Neural progenitor cell (in vitro differentiated cells): Measurements from ENCODE around the gene TIAM2. TPM values are rescaled to one million over a fixed set of nuclear protein-coding genes. Genes with fewer than 3 reads are reported as not detected.
A peak's percentile ranks its signal among the peaks of the same experiment; 100 is the strongest.

Source experiments
- DNase-seq: peaks from one replicate; pipeline ENCODE4 v3.0.0-alpha.2; 2016; ENCODE audit warnings: low spot score
- H2AFZ ChIP-seq: fragments of 200-600 bp; sonication (generic); replicated peaks from 2 replicates; pipeline ENCODE4 v1.6.1; 2016; ENCODE audit warnings: antibody characterized with exemption
- H3F3A ChIP-seq: fragments of 200-600 bp; sonication (generic); 2 replicates; pipeline ENCODE4 v1.6.1; 2016; ENCODE audit warnings: antibody characterized with exemption, low read depth
- H3K27ac ChIP-seq: fragments of 200-600 bp; sonication (generic); 2 replicates; pipeline ENCODE4 v1.5.1; 2016; ENCODE audit warnings: mild to moderate bottlenecking
- H3K27me3 ChIP-seq: fragments of 200-600 bp; sonication (generic); 2 replicates; pipeline ENCODE4 v1.6.1; 2016; ENCODE audit warnings: mild to moderate bottlenecking, moderate library complexity
- H3K36me3 ChIP-seq: fragments of 200-600 bp; sonication (generic); 2 replicates; pipeline ENCODE4 v1.5.1; 2016
- H3K4me1 ChIP-seq: fragments of 200-600 bp; sonication (generic); 2 replicates; pipeline ENCODE4 v1.6.1; 2016; ENCODE audit warnings: mixed run types
- H3K4me2 ChIP-seq: fragments of 200-600 bp; sonication (generic); 2 replicates; pipeline ENCODE4 v1.6.1; 2016
- H3K4me3 ChIP-seq: fragments of 200-600 bp; sonication (generic); 2 replicates; pipeline ENCODE4 v1.5.1; 2016
- H3K79me2 ChIP-seq: fragments of 200-600 bp; sonication (generic); 2 replicates; pipeline ENCODE4 v1.6.1; 2016; ENCODE audit warnings: low read depth
- H3K9ac ChIP-seq: fragments of 200-600 bp; sonication (generic); 2 replicates; pipeline ENCODE4 v1.6.1; 2016
- H3K9me3 ChIP-seq: fragments of 200-600 bp; sonication (generic); 2 replicates; pipeline ENCODE4 v1.5.1; 2016; ENCODE audit warnings: low read depth
- H4K20me1 ChIP-seq: fragments of 200-600 bp; sonication (generic); 2 replicates; pipeline ENCODE4 v1.6.1; 2016; ENCODE audit warnings: low read depth
- H3K27ac Mint-ChIP-seq: 3 replicates; pipeline ENCODE4 v1.8.0; 2021; ENCODE audit warnings: mixed read lengths
- H3K27me3 Mint-ChIP-seq: 2 replicates; pipeline ENCODE4 v1.8.0; 2022; ENCODE audit warnings: low read depth, mild to moderate bottlenecking, inconsistent platforms, moderate library complexity, mixed read lengths; ENCODE audit not compliant: insufficient read depth
- H3K36me3 Mint-ChIP-seq: 3 replicates; pipeline ENCODE4 v1.8.0; 2021; ENCODE audit warnings: mixed read lengths
- H3K4me1 Mint-ChIP-seq: 3 replicates; pipeline ENCODE4 v1.8.0; 2021; ENCODE audit warnings: mixed read lengths
- H3K4me3 Mint-ChIP-seq: 3 replicates; pipeline ENCODE4 v1.8.0; 2021; ENCODE audit warnings: mild to moderate bottlenecking, moderate library complexity, mixed read lengths
- H3K9me3 Mint-ChIP-seq: 3 replicates; pipeline ENCODE4 v1.8.0; 2020; ENCODE audit warnings: mixed read lengths
- EZH2 ChIP-seq: fragments of 200-600 bp; sonication (generic); IDR thresholded peaks from 2 replicates; pipeline ENCODE4 v1.6.1; 2017; ENCODE audit warnings: antibody characterized with exemption, mild to moderate bottlenecking, moderate library complexity
- EZH2phosphoT487 ChIP-seq: fragments of 200-600 bp; sonication (generic); IDR thresholded peaks from 2 replicates; pipeline ENCODE4 v1.6.1; 2017; ENCODE audit warnings: antibody characterized with exemption
- total RNA-seq: library from RNA; depleted of rRNA; stranded (reverse); fragments of >200 nt; gene quantifications from 2 replicates; pipeline ENCODE4 v1.2.3, GENCODE V29; 2015; ENCODE audit warnings: low replicate concordance
- TF ChIP-seq, protein P1 (sequence below): fragments of 200-600 bp; sonication (generic); IDR thresholded peaks from 2 replicates; pipeline ENCODE4 v1.5.1; 2017; ENCODE audit warnings: antibody characterized with exemption, mild to moderate bottlenecking

TIAM2 gene
- total RNA-seq, 1 donor from 2014 or later = 22.8 TPM

DNA sequence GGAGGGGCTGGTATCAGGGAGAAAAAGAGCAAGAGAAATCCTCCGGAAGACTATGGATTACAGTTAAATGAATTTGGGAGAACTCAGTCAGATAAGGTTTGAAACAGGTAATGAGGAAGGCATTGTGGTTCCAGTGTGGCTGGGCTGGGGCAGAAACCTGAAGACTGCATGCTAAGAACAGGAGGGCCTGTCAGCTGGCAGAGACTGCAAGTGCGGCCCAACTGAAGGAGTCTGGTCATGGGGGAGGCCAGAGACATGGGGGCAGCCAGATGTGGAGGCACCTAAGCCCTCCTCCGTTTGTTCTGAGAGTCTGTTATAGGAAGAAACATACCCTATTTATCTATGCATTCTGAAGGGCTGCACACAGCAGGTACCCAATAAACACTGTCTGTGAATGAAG lies 302.6 kb downstream of the TIAM2 start:
- H3K27me3 ChIP-seq = no peaks in the 10 kb centered on the region
- H3K36me3 Mint-ChIP-seq = peaks cover 22% of the 10 kb centered on the region
- H3K27ac ChIP-seq = peak overlapping the region; percentile 11
- H3K4me1 ChIP-seq = peaks cover 30% of the 10 kb centered on the region
- H3K4me3 Mint-ChIP-seq = no peak overlapping the region
- peaks cover 23% of the 10 kb centered on the region for H3K79me2 ChIP-seq
- peaks cover 14% of the 10 kb centered on the region for H3K36me3 ChIP-seq
- peak; percentile 41 for DNase-seq
- H3K27me3 Mint-ChIP-seq = peaks cover 2% of the 10 kb centered on the region
- peak overlapping the region; percentile 19 for H3K4me2 ChIP-seq
- no peak overlapping the region for H2AFZ ChIP-seq
- no peaks in the 10 kb centered on the region for H4K20me1 ChIP-seq
- peaks cover 10% of the 10 kb centered on the region for H3K4me1 Mint-ChIP-seq
- no peak overlapping the region for H3K9ac ChIP-seq
- no peak overlapping the region for H3K27ac Mint-ChIP-seq
- no peaks in the 10 kb centered on the region for H3K9me3 ChIP-seq
- no peaks in the 10 kb centered on the region for H3K9me3 Mint-ChIP-seq
- TF ChIP-seq EZH2phosphoT487 = no peak
- no peak for TF ChIP-seq EZH2
- TF ChIP-seq, protein P1, sequence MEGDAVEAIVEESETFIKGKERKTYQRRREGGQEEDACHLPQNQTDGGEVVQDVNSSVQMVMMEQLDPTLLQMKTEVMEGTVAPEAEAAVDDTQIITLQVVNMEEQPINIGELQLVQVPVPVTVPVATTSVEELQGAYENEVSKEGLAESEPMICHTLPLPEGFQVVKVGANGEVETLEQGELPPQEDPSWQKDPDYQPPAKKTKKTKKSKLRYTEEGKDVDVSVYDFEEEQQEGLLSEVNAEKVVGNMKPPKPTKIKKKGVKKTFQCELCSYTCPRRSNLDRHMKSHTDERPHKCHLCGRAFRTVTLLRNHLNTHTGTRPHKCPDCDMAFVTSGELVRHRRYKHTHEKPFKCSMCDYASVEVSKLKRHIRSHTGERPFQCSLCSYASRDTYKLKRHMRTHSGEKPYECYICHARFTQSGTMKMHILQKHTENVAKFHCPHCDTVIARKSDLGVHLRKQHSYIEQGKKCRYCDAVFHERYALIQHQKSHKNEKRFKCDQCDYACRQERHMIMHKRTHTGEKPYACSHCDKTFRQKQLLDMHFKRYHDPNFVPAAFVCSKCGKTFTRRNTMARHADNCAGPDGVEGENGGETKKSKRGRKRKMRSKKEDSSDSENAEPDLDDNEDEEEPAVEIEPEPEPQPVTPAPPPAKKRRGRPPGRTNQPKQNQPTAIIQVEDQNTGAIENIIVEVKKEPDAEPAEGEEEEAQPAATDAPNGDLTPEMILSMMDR = no peak
- no peaks in the 10 kb centered on the region for H3F3A ChIP-seq
- H3K4me3 ChIP-seq = no peak overlapping the region

DNA sequence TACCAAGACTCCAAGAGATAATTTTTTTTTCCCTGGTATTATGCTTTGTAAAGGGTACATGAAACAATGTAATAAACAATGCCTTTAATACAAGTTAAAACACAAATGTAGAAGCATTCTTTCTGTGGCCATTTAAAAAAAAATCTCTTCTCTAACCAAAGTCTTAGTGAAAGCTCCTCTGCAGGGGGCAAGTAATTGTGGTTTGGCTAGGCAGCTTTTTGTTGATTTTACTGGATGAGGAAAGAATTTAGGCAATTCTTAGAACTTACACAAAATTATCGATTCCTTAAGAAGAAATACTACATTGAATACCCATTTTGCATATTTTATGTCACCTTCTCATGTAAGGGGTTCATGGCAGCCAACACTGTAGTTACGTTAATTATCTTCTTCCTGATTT lies 306.8 kb downstream of the TIAM2 start:
- Mint-ChIP-seq H3K9me3 (no peaks in the 10 kb centered on the region), H3K36me3 (peaks cover 24% of the 10 kb centered on the region), H3K4me1 (peaks cover 10% of the 10 kb centered on the region), H3K27me3 (no peaks in the 10 kb centered on the region), H3K27ac (no peak overlapping the region), H3K4me3 (no peak overlapping the region)
- Histone ChIP-seq H3K9ac (no peak overlapping the region), H3K4me1 (peaks cover 30% of the 10 kb centered on the region), H2AFZ (no peak overlapping the region), H3F3A (peaks cover 24% of the 10 kb centered on the region), H3K79me2 (peaks cover 30% of the 10 kb centered on the region), H3K27me3 (no peaks in the 10 kb centered on the region), H4K20me1 (no peaks in the 10 kb centered on the region), H3K36me3 (peaks cover 17% of the 10 kb centered on the region), H3K4me3 (no peak overlapping the region), H3K9me3 (no peaks in the 10 kb centered on the region), H3K27ac (peak overlapping the region; percentile 16), H3K4me2 (peak overlapping the region; percentile 51)
- TF ChIP-seq EZH2 = no peak
- TF ChIP-seq EZH2phosphoT487 = no peak
- TF ChIP-seq, protein P1 = no peak
- peak; percentile 66 for DNase-seq

GRCh38 chr6:155303361-155303870 lies 308.3 kb downstream of the TIAM2 start:
- DNase-seq = no peak
- no peaks in the 10 kb centered on the region for H3K27me3 ChIP-seq
- H3K4me1 ChIP-seq = peaks cover 16% of the 10 kb centered on the region
- H3K4me3 ChIP-seq = no peak overlapping the region
- H3K27ac ChIP-seq = no peak overlapping the region
- no peak overlapping the region for H3K4me2 ChIP-seq
- H3K9me3 ChIP-seq = no peaks in the 10 kb centered on the region
- H4K20me1 ChIP-seq = peaks cover 4% of the 10 kb centered on the region
- H3K27me3 Mint-ChIP-seq = no peaks in the 10 kb centered on the region
- peaks cover 29% of the 10 kb centered on the region for H3K36me3 Mint-ChIP-seq
- no peak overlapping the region for H3K9ac ChIP-seq
- peaks cover 10% of the 10 kb centered on the region for H3K4me1 Mint-ChIP-seq
- H3K4me3 Mint-ChIP-seq = no peak overlapping the region
- peaks cover 17% of the 10 kb centered on the region for H3K36me3 ChIP-seq
- H3K9me3 Mint-ChIP-seq = no peaks in the 10 kb centered on the region
- H3K27ac Mint-ChIP-seq = no peak overlapping the region
- peaks cover 29% of the 10 kb centered on the region for H3K79me2 ChIP-seq
- H3F3A ChIP-seq = peaks cover 30% of the 10 kb centered on the region
- H2AFZ ChIP-seq = no peak overlapping the region
- no peak for TF ChIP-seq EZH2phosphoT487
- TF ChIP-seq, protein P1 = no peak
